Measurements from ENCODE around the gene SYNGR1.

Gene SYNGR1

GRCh38 chr22:39414377-39414776 lies 64.6 kb downstream of the SYNGR1 start:
- TF ChIP-seq CTCF (IDR thresholded peaks at IDR 0.05; ENCODE audit: control extremely low read depth, extremely low read depth, low read depth, missing control alignments): no peak

GRCh38 chr22:39414886-39415285 lies 65.1 kb downstream of the SYNGR1 start:
- POLR2A ChIA-PET: no interaction called here
- TF ChIP-seq CTCF (IDR thresholded peaks at IDR 0.05; ENCODE audit: control extremely low read depth, extremely low read depth, low read depth, missing control alignments): no peak
- CTCF ChIA-PET: interaction anchor here (1.5 kb wide), 1 partner anchor 15 kb away, joined by 3 read pairs; the partner anchor contains the start of gene TAB1
- no peak for DNase-seq (ENCODE audit: extremely low spot score)

More at GRCh38 chr22:39414377-39414776, 64.6 kb downstream of the SYNGR1 start:
- CTCF ChIA-PET: interaction anchor here (1.5 kb wide), 1 partner anchor 15 kb away, joined by 3 read pairs; the partner anchor contains the start of gene TAB1
- POLR2A ChIA-PET: no interaction called here
- no peak for DNase-seq (ENCODE audit: extremely low spot score)

- ChIA-PET POLR2A (no interaction called here), CTCF (no interaction called here)
- DNase-seq (ENCODE audit: extremely low spot score): no peak
- TF ChIP-seq CTCF (IDR thresholded peaks at IDR 0.05; ENCODE audit: control extremely low read depth, extremely low read depth, low read depth, missing control alignments): no peak
Observed at GRCh38 chr22:39415506-39415905, 65.7 kb downstream of the SYNGR1 start.

GRCh38 chr22:39416319-39416718 lies 66.5 kb downstream of the SYNGR1 start:
- CTCF ChIA-PET: interaction anchor here (1.4 kb wide), 1 partner anchor 42 kb away, joined by 3 read pairs; no protein-coding TSS in a partner anchor
- POLR2A ChIA-PET: no interaction called here
- DNase-seq (ENCODE audit: extremely low spot score): no peak
- TF ChIP-seq CTCF (IDR thresholded peaks at IDR 0.05; ENCODE audit: control extremely low read depth, extremely low read depth, low read depth, missing control alignments): no peak

GRCh38 chr22:39417641-39418040 lies 67.8 kb downstream of the SYNGR1 start:
- no peak for TF ChIP-seq CTCF (IDR thresholded peaks at IDR 0.05; ENCODE audit: control extremely low read depth, extremely low read depth, low read depth, missing control alignments)
- POLR2A ChIA-PET: no interaction called here
- CTCF ChIA-PET: interaction anchor here (0.8 to 1.4 kb wide), 3 partner anchors 10 to 41 kb away, joined by 3 read pairs; no protein-coding TSS in a partner anchor
- DNase-seq (ENCODE audit: extremely low spot score): no peak

- ChIA-PET POLR2A (no interaction called here), CTCF (interaction anchor here (0.8 to 1.5 kb wide), 2 partner anchors 19 to 110 kb away, joined by 3 to 4 read pairs; no protein-coding TSS in a partner anchor)
- TF ChIP-seq CTCF (IDR thresholded peaks at IDR 0.05; ENCODE audit: control extremely low read depth, extremely low read depth, low read depth, missing control alignments): no peak
- no peak for DNase-seq (ENCODE audit: extremely low spot score)
Observed at GRCh38 chr22:39418696-39419095, 68.9 kb downstream of the SYNGR1 start.

All from GM10248 (cell line).